Stimulated activated CD4-positive, alpha-beta T cell treated with anti-CD3 and anti-CD28 coated beads, Interleukin-12 subunit alpha, Interleukin-12 subunit beta, amount 100 ng/mL, for 24 hours (primary cell): Measurements from ENCODE around the gene ASB4.

Experiments
- DNase-seq, 2 experiments: peaks; one replicate each; pipeline ENCODE4 v3.0.0-alpha.2; 2020; ENCODE audit warnings: low read depth in 2 of 2

Gene ASB4

GRCh38 chr7:95526128-95526738, 40.5 kb downstream of the ASB4 start:
- no peak for DNase-seq

GRCh38 chr7:95527033-95527775, 41.5 kb downstream of the ASB4 start:
- DNase-seq = no peak

- DNase-seq = no peak
Measured at GRCh38 chr7:95527776-95528250, 42.1 kb downstream of the ASB4 start.

- DNase-seq = no peak
Measured at GRCh38 chr7:95529701-95530100, 44.0 kb downstream of the ASB4 start.

DNA sequence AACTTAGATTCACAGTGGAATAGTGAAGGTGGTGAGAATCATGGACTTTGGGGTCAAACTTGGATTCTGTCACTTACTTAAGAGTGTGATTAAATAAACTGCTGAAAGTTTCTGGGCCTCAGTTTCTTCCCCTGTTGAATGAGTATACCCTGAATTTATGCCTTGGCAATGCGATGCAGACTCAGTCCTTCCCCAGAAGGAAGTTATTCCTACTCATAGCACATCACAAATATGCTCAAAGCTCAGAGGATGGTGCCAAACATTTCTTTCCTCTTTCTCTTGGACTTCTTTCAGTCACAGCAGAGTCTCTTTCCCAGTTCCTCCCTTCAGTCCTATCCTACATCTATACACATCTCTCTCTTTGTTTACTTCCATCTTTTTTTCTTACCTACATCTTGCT, 45.1 kb downstream of the ASB4 start:
- DNase-seq = no peak

GRCh38 chr7:95531605-95532219, 46.0 kb downstream of the ASB4 start:
- no peak for DNase-seq

GRCh38 chr7:95534796-95535195, 49.1 kb downstream of the ASB4 start:
- no peak for DNase-seq

DNA sequence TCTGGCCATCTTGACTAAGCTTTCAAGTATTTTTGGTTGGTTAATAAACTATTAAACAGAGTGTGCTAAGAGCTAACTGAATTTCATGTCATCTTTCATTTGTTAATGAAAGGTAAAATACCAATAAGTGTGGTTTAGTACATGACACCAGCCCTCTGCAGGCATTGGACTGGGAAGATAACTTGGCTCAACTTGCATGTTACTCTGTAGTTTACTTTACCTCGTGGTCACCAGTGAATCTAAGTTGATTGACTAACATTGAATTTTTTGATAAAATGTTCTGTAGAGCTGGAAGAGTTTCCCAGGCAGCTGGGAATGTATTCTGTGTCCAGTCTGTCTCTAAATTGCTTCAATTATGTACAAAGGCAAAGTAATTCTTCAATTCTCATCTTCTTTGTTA, 49.9 kb downstream of the ASB4 start:
- DNase-seq = no peak

DNA sequence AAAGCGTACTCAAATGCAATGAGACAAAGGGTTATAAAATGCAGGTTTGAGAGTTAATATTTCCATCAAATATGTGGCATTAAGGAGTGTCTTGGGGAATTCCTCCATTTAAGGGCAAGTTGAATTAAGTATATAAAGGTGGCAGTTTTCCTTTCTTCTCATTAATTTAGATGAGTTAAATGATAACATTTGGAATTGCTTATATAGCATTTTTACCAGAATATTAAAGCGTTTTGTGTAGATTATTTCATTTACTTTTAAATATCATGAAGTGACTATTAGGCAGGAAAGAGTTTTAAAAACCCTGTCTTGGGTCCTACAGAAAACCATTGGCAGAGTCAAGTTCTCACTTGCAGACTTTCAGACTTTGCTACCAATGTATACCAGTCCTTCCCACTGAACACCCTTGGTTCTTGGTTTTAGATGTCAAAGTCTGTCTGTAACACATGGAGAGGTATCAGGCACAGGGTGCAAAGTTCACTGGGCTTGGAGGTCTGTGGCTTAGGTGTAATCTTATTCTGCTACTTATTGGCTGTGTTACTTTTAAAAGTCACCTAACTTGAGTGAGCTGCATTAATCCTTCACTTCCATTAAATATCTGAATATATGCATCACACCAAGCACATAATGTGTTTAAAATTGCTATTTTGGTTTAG, 51.0 kb downstream of the ASB4 start:
- no peak for DNase-seq

- DNase-seq = no peak
Measured at GRCh38 chr7:95537468-95537867, 51.7 kb downstream of the ASB4 start.

- no peak for DNase-seq
Measured at GRCh38 chr7:95539426-95539825, 53.7 kb downstream of the ASB4 start.

DNA sequence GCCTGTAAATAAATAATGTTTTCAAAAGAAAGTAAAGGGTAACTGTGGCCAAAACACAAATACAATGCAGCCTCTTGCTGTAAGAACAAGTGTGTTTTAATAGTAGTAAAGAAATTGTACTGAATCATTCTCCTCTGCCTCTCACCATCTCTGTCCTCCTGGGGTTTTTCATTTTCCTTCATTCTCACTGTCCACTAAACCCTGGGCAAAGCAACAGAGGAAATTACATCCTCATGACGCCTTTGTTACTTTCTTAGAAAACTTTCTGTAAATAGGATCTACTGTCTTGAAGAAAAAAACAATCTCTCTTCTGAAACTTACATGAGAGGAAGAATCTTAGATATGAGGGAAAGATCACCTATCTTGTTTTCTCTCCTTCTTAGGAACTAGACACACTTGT, 54.6 kb downstream of the ASB4 start:
- no peak for DNase-seq

GRCh38 chr7:95543312-95543711, 57.6 kb downstream of the ASB4 start:
- DNase-seq = no peak

DNA sequence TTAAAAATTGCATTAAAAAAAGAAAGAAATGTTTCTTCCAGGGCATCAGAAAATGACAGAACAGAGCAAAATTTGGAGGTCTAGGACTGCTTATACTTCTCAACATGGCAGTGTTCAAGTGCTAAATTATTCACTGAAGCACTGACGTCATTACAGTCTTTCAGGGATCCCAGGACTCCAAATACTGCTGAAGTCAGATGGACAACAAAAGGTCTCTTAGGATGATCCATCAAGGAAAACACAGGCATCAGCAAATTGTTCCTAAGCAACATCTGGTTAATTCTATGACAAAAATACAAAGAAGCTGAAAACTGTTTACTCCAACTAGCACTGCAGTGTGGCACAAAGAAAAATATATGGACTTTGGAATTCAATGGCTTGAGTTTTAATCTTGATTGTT, 58.4 kb downstream of the ASB4 start:
- DNase-seq = no peak

DNA sequence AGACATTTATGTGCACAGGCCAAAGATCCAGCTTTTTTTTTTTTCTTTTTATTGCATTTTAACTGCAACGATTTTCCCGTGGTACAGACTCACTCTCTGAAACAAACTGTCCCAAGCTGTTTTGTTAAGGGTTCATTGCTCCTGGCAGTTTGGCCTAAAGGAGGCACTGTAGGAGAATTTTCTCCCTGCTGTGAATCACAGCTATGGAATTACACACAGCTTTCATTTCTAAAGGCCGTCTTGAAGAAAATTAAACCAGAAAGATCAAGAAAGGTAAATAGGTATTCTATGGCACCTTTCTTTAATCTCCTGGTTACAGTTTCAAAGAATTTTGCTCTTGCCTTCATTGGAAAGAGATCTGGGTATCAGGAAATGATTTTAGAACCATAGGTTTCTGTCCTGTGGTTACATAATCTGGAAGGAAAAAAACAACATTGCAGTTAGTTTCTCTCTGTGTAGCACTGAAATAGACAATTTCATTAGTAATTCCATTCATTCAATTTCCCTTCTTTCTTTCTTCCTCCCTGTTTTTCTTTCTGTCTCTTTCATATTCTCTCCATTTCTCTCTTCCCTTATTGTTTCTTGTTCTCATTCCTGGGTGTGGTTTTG, 59.4 kb downstream of the ASB4 start:
- DNase-seq = no peak

- no peak for DNase-seq
Measured at GRCh38 chr7:95545673-95546072, 59.9 kb downstream of the ASB4 start.

- DNase-seq = no peak
Measured at GRCh38 chr7:95546647-95547046, 60.9 kb downstream of the ASB4 start.

DNA sequence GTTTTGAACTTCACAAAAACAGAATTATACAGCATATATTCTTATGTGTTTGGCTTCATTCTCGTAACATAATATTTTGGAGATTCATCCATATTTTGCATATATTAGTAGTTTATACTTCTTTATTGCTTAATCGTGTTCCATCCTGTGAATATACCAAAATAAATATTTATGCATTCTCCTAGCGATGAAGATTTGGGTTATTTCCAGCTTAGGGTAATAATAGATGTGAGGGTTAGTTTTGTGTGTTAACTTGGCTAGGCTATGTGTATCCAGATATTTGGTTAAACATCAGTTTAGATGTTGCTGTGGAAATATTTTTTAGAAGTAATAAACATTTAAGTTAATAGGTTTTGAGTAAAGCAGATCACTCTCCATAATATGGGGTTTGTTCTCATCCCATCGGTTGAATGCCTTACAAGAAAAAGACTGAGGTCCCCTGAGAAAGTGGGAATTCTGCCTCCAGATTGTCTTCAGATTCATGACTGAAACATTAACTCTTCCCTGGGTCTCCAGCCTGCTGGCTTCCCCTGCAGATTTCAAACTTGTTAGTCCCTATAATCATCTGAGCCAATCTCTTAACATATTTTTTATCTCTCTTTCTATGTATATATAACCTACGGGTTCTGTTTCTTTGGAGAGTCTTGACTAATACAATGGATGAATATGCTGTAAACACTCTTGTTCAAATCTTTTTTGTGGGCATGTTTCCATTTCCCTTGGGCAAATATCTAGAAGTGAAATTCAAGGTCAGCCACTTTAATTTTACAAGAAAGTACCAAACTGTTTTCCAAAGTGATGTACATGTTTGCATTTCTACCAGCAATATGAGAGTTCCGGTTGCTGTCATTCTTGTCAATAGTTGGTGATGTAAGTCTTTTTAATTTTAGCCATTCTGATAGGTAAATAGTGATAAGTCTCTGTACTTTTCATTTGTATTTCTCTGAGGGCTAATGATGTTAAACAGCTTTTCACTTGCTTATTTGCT, 61.9 kb downstream of the ASB4 start:
- no peak for DNase-seq

DNA sequence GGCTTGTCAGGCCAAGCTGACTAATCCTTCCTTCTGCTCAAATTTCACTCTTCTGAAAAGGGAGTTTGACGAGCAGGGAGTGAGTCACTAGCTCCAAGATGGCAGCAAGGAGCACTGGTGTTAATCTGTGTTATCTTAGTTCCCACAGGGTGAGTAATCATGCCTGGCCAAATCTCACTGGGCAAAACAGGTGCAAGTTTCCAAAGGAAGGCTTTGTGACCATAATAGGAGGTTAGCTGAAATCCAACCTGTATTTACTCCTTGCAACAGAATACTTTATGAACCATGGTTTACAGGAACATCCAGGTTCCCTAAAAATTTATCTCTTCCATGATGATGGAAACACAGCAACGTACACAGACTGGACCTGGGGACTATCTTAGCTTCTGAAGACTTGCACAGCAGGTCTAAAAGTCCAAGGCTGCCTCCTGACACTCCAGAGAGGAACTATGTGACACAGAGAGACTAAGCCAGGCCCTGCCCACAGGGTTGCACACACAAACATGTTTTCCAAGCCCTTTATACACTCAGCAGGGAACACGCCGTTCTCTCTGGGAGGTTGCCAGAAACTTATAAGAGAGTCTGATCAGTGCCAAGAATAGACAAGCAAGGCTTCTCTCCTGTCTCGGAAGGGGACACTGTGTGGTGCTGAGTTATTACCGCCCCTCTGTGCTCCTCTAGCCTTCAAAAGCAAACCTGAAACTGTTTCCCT, 64.2 kb downstream of the ASB4 start:
- DNase-seq = no peak

GRCh38 chr7:95550546-95550945, 64.8 kb downstream of the ASB4 start:
- no peak for DNase-seq
